ENCODE data around the gene LGALS12. TPM values are rescaled to one million over a fixed set of nuclear protein-coding genes. Genes with fewer than 3 reads are reported as not detected.

Gene LGALS12
- total RNA-seq, 2 donors from 2014 or later = not detected

GRCh38 chr11:63492441-63492840 lies 13.4 kb upstream of the LGALS12 start:
- no peak for ATAC-seq (replicated peaks)
- H3K27ac Mint-ChIP-seq = no peak overlapping the region
- peak overlapping the region; percentile 61 for H3K4me3 Mint-ChIP-seq
- H3K4me1 Mint-ChIP-seq = no peaks in the 10 kb centered on the region
- peaks cover 47% of the 10 kb centered on the region for H3K27me3 Mint-ChIP-seq
- H3K9me3 Mint-ChIP-seq = no peaks in the 10 kb centered on the region
- no peaks in the 10 kb centered on the region for H3K36me3 Mint-ChIP-seq (ENCODE audit: low read depth)

DNA sequence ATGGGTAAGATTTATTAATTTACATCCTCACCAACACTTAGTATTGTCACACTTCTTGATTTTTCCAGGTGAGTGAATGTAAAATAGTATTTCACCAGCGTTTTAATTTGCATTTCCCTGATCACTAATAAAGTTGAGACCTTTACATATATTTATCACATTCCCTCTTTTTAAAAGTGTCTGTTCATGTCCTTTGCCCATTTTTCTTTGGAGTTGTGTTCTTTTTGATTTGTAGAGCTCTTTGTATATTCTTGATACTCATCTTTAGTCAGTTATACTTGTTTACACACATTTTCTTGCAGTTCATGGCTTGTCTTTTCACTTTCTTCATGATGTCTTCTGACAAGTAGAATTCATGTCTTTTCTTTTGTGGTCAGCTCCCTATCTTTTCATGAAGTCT lies 12.8 kb upstream of the LGALS12 start:
- H3K27me3 Mint-ChIP-seq = peaks cover 53% of the 10 kb centered on the region
- H3K9me3 Mint-ChIP-seq = no peaks in the 10 kb centered on the region

GRCh38 chr11:63494975-63495374 lies 10.9 kb upstream of the LGALS12 start:
- H3K36me3 Mint-ChIP-seq (ENCODE audit: low read depth) = no peaks in the 10 kb centered on the region
- no peak for ATAC-seq (replicated peaks)
- H3K9me3 Mint-ChIP-seq = no peaks in the 10 kb centered on the region
- H3K27ac Mint-ChIP-seq = no peak overlapping the region
- no peaks in the 10 kb centered on the region for H3K4me1 Mint-ChIP-seq
- no peak overlapping the region for H3K4me3 Mint-ChIP-seq
- peaks cover 49% of the 10 kb centered on the region for H3K27me3 Mint-ChIP-seq

More for the DNA sequence above, 12.8 kb upstream of the LGALS12 start:
- Mint-ChIP-seq H3K36me3 (ENCODE audit: low read depth) (no peaks in the 10 kb centered on the region), H3K4me3 (no peak overlapping the region), H3K27ac (no peak overlapping the region), H3K4me1 (no peaks in the 10 kb centered on the region)
- no peak for ATAC-seq (replicated peaks)

DNA sequence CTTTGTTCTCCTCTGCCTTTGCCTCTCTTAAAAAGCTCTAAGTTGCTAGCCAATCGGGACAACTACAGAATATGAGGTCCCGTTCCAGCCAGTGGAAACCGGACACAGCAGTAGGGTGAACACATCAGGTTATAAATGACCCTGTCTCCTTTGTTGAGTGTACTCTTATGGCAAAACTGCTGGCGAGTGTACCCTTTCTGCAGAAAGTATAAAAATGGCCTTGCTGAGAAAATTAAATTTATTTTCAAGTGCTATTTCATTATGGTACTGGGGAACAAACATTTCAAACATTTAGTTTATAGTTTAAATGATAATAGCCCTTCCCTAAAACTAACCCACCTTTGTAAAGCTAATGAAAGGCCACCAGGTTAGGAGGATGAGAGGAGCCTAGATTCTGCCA lies 6.0 kb upstream of the LGALS12 start:
- Mint-ChIP-seq H3K27ac (no peak overlapping the region), H3K4me3 (no peak overlapping the region), H3K36me3 (ENCODE audit: low read depth) (no peaks in the 10 kb centered on the region), H3K27me3 (peaks cover 12% of the 10 kb centered on the region), H3K4me1 (no peaks in the 10 kb centered on the region), H3K9me3 (peaks cover 6% of the 10 kb centered on the region)
- ATAC-seq (replicated peaks) = no peak

GRCh38 chr11:63501236-63501635 lies 4.6 kb upstream of the LGALS12 start:
- peaks cover 11% of the 10 kb centered on the region for H3K27me3 Mint-ChIP-seq
- peaks cover 6% of the 10 kb centered on the region for H3K9me3 Mint-ChIP-seq
- no peak overlapping the region for H3K4me3 Mint-ChIP-seq
- H3K27ac Mint-ChIP-seq = no peak overlapping the region
- ATAC-seq (replicated peaks) = no peak
- H3K36me3 Mint-ChIP-seq (ENCODE audit: low read depth) = no peaks in the 10 kb centered on the region
- no peaks in the 10 kb centered on the region for H3K4me1 Mint-ChIP-seq

- Mint-ChIP-seq H3K4me1 (no peaks in the 10 kb centered on the region), H3K36me3 (ENCODE audit: low read depth) (no peaks in the 10 kb centered on the region), H3K27ac (no peak overlapping the region), H3K27me3 (peaks cover 5% of the 10 kb centered on the region), H3K9me3 (peaks cover 6% of the 10 kb centered on the region), H3K4me3 (no peak overlapping the region)
- no peak for ATAC-seq (replicated peaks)
Measured at GRCh38 chr11:63502252-63502820, 3.5 kb upstream of the LGALS12 start.

GRCh38 chr11:63503492-63503891 lies 2.4 kb upstream of the LGALS12 start:
- no peak overlapping the region for H3K4me3 Mint-ChIP-seq
- no peak overlapping the region for H3K27ac Mint-ChIP-seq
- H3K9me3 Mint-ChIP-seq = peaks cover 6% of the 10 kb centered on the region
- no peak for ATAC-seq (replicated peaks)
- H3K36me3 Mint-ChIP-seq (ENCODE audit: low read depth) = no peaks in the 10 kb centered on the region
- no peaks in the 10 kb centered on the region for H3K4me1 Mint-ChIP-seq
- H3K27me3 Mint-ChIP-seq = no peaks in the 10 kb centered on the region

GRCh38 chr11:63504054-63504453 lies 1.8 kb upstream of the LGALS12 start:
- ATAC-seq (replicated peaks) = no peak
- no peak overlapping the region for H3K27ac Mint-ChIP-seq

DNA sequence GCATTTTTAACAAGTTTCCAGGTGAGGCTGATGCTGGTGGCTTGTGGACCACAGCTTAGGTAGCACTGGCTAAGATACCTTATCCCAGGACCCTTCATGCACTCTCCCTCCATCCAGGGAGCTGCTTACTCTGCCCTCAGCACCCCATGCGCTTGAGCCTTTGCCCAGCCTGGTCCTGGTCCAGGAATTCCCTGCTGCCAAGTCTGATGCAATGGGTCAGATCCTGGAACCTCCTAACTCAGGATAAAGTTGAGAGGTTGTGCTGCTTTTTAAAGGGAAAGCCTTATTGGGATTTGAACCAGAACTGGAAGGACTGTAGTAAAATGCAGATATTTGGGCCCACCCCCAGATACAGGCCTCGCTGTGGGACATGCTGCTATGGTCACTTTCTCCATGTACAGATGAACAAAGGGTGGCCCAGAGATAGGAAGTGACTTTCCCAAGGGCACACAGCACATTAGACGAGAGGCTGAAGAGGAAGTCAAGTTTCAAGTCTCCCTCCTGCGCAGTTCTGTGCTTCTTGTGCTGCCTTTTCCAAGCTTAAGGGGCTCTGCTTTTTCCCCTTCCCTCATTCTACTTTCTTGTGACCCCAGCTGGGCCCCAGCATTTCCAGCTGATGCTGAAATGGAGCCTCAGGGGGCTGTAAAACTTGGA lies 824 bp upstream of the LGALS12 start:
- peaks cover 5% of the 10 kb centered on the region for H3K9me3 Mint-ChIP-seq
- H3K27me3 Mint-ChIP-seq = no peaks in the 10 kb centered on the region
- no peaks in the 10 kb centered on the region for H3K36me3 Mint-ChIP-seq (ENCODE audit: low read depth)
- H3K4me3 Mint-ChIP-seq = no peak overlapping the region
- no peak overlapping the region for H3K27ac Mint-ChIP-seq
- H3K4me1 Mint-ChIP-seq = no peaks in the 10 kb centered on the region
- ATAC-seq (replicated peaks) = no peak

More at GRCh38 chr11:63504054-63504453, 1.8 kb upstream of the LGALS12 start:
- peaks cover 6% of the 10 kb centered on the region for H3K9me3 Mint-ChIP-seq
- H3K36me3 Mint-ChIP-seq (ENCODE audit: low read depth) = no peaks in the 10 kb centered on the region
- no peak overlapping the region for H3K4me3 Mint-ChIP-seq
- H3K4me1 Mint-ChIP-seq = no peaks in the 10 kb centered on the region
- no peaks in the 10 kb centered on the region for H3K27me3 Mint-ChIP-seq

DNA sequence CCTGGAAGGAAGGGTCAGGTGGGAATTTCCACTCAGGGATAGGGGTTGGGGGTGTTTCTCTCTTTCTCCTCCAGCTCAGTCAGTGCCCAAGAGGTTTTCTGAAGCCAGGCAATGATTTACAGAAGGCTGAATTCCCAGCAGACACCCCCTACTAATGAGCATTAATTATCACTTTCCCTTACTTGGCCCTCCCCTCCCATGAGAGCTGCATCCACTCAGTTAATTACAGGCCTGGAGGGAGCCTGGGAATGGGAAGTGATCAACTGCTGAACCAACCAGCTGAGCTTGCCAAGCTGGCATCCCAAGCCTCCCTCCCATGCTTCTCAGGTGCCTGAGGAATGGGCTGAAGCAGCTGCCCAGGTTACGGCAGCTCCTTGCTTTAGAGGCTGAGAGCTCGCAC lies 992 bp downstream of the LGALS12 start:
- Mint-ChIP-seq H3K27ac (no peak overlapping the region), H3K36me3 (ENCODE audit: low read depth) (no peaks in the 10 kb centered on the region), H3K27me3 (no peaks in the 10 kb centered on the region), H3K9me3 (no peaks in the 10 kb centered on the region), H3K4me1 (no peaks in the 10 kb centered on the region), H3K4me3 (no peak overlapping the region)
- ATAC-seq (replicated peaks) = no peak

DNA sequence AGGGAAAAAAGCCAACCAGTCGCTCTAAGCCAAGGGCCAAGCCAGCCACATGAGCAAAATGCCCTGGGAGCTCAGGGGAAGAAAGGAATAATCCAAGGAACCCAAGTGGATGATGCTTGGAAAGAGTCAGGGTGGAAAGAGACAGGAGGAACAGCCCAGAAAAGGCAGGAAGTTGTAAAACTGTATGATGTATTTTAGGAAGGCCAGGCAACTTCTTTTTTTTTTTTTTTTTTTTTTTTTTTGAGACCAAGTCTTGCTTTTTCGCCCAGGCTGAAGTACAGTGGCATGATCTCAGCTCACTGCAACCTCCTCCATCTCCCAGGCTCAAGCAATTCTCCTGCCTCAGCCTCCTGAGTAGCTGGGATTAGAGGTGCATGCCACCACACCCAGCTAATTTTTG lies 1.6 kb downstream of the LGALS12 start:
- ATAC-seq (replicated peaks) = no peak

GRCh38 chr11:63508009-63508408 lies 2.1 kb downstream of the LGALS12 start:
- Mint-ChIP-seq H3K4me3 (no peak overlapping the region), H3K27ac (no peak overlapping the region), H3K9me3 (no peaks in the 10 kb centered on the region), H3K27me3 (no peaks in the 10 kb centered on the region), H3K36me3 (ENCODE audit: low read depth) (no peaks in the 10 kb centered on the region), H3K4me1 (no peaks in the 10 kb centered on the region)
- peak; percentile 39 for ATAC-seq (replicated peaks)

More for the DNA sequence above, 1.6 kb downstream of the LGALS12 start:
- Mint-ChIP-seq H3K36me3 (ENCODE audit: low read depth) (no peaks in the 10 kb centered on the region), H3K4me3 (no peak overlapping the region), H3K27me3 (no peaks in the 10 kb centered on the region), H3K4me1 (no peaks in the 10 kb centered on the region), H3K27ac (peak overlapping the region; percentile 59), H3K9me3 (no peaks in the 10 kb centered on the region)

DNA sequence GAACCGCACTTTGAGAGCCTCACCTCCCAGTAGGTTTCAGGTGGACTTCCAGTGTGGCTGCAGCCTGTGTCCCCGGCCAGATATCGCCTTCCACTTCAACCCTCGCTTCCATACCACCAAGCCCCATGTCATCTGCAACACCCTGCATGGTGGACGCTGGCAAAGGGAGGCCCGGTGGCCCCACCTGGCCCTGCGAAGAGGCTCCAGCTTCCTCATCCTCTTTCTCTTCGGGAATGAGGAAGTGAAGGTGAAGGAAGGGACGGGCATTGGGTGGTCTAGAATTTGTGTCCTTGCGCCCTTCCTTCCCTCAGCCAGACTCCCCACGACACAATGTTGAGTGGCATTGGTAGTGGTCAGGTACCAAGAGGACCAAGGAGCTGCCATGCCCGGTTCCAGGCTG lies 2.9 kb downstream of the LGALS12 start:
- no peak overlapping the region for H3K4me3 Mint-ChIP-seq
- no peaks in the 10 kb centered on the region for H3K4me1 Mint-ChIP-seq
- no peak overlapping the region for H3K27ac Mint-ChIP-seq
- no peak for ATAC-seq (replicated peaks)
- no peaks in the 10 kb centered on the region for H3K27me3 Mint-ChIP-seq
- H3K9me3 Mint-ChIP-seq = no peaks in the 10 kb centered on the region
- H3K36me3 Mint-ChIP-seq (ENCODE audit: low read depth) = no peaks in the 10 kb centered on the region

DNA sequence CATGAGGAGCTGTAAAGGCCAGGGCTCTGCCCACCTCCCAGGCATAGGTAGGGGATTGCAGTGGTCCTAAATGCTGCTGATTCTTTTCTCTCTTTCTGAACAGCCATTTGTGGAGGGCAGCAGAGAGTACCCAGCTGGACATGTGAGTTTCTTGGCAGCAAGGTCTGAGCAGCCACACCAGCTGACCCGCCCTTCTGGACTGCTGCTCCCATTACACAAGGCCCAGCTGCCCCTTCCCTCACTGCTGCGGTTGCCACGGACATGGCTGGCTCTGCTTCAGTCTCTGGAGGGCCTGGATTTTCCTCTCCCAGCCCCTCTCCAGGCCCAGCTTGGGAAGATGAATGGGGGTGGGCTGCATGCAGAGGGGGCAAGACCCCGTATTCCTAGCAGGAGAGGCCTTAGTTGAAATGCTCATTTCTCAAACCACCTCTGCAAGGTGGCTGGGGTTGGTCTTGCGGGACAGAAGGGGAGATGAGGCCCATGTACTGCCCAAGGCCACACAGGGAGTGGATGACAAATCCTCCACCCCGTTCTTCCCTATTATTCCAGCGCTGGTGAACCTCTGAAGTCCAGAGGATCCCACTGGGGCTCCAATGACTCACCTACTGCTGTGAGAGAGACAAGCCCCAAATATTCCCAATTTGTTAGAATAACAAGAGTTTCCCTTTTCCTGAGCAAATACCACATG lies 4.6 kb downstream of the LGALS12 start:
- Mint-ChIP-seq H3K36me3 (ENCODE audit: low read depth) (no peaks in the 10 kb centered on the region), H3K27ac (no peak overlapping the region), H3K4me1 (no peaks in the 10 kb centered on the region), H3K4me3 (no peak overlapping the region), H3K27me3 (no peaks in the 10 kb centered on the region), H3K9me3 (no peaks in the 10 kb centered on the region)
- ATAC-seq (replicated peaks) = no peak

GRCh38 chr11:63511048-63511748 lies 5.3 kb downstream of the LGALS12 start:
- no peak overlapping the region for H3K4me3 Mint-ChIP-seq
- no peaks in the 10 kb centered on the region for H3K9me3 Mint-ChIP-seq
- ATAC-seq (replicated peaks) = no peak
- H3K27me3 Mint-ChIP-seq = no peaks in the 10 kb centered on the region
- no peak overlapping the region for H3K27ac Mint-ChIP-seq
- no peaks in the 10 kb centered on the region for H3K36me3 Mint-ChIP-seq (ENCODE audit: low read depth)
- H3K4me1 Mint-ChIP-seq = no peaks in the 10 kb centered on the region

All from activated T-helper 17 cell treated with anti-CD3 and anti-CD28 coated beads, Interleukin-2, amount 50 U/mL, for 72 hours (primary cell).